Tibial nerve (tissue), 4 donors: ENCODE data around the gene SAP30BP. TPM values are rescaled to one million over a fixed set of nuclear protein-coding genes. Genes with fewer than 3 reads are reported as not detected.

Experiments
- DNase-seq, 2 donors: peaks; one replicate each; pipeline ENCODE4 v3.0.0-alpha.2; 2019; ENCODE audit warnings: low spot score in 2 of 2
- H3K27ac ChIP-seq, 4 donors: fragments of 200-600 bp; sonication (generic) in 3 of 4; one replicate each; pipeline ENCODE4 v1.5.1; 2017 to 2019; ENCODE audit warnings: mild to moderate bottlenecking in 1 of 4
- H3K27me3 ChIP-seq, 2 donors: fragments of 200-600 bp; sonication (generic) in 1 of 2; one replicate each; pipeline versions ENCODE4 v1.5.1 to v1.6.0; 2017 to 2019
- H3K36me3 ChIP-seq, 3 donors: fragments of 200-600 bp; sonication (generic); one replicate each; pipeline ENCODE4 v1.5.1; 2018 to 2019
- H3K4me1 ChIP-seq, 4 donors: fragments of 200-600 bp; sonication (generic) in 3 of 4; one replicate each; pipeline ENCODE4 v1.5.1; 2017 to 2019
- H3K4me3 ChIP-seq, 4 donors: fragments of 200-600 bp; sonication (generic) in 3 of 4; one replicate each; pipeline ENCODE4 v1.5.1; 2017 to 2019; ENCODE audit warnings: mild to moderate bottlenecking in 1 of 4, moderate library complexity in 1 of 4
- H3K9me3 ChIP-seq, 4 donors: fragments of 200-600 bp; sonication (generic) in 3 of 4; one replicate each; pipeline ENCODE4 v1.5.1; 2017 to 2019
- CTCF ChIP-seq, 5 experiments: fragments of 200-600 bp in 3 of 5; fragments of 450-650 bp in 2 of 5; sonication (generic) in 3 of 5; IDR thresholded peaks; one replicate each; pipeline ENCODE4 v1.5.1; 2016 to 2019; ENCODE audit warnings: antibody characterized with exemption in 5 of 5, mild to moderate bottlenecking in 3 of 5, moderate library complexity in 2 of 5
- EP300 ChIP-seq, 2 donors: sonication (generic); formaldehyde crosslinking; IDR thresholded peaks; one replicate each; pipeline ENCODE4 v1.6.1; 2017; ENCODE audit warnings: antibody characterized with exemption in 2 of 2, mild to moderate bottlenecking in 1 of 2
- POLR2A ChIP-seq, 2 donors: fragments of 450-650 bp; IDR thresholded peaks; one replicate each; pipeline ENCODE4 v1.6.1; 2017; ENCODE audit warnings: antibody characterized with exemption in 2 of 2, mild to moderate bottlenecking in 2 of 2, moderate library complexity in 2 of 2
- WGBS, 2 donors: methylation state at CpG; one replicate each; pipeline ENCODE4 v1.1.5; 2018; 5-methylcytosine and 5-hydroxymethylcytosine counted together
- total RNA-seq, 4 donors: library from RNA; depleted of rRNA; stranded (reverse); fragments of >200 nt; gene quantifications; one replicate each; pipeline ENCODE4 v1.1.0, GENCODE V29; 2016

SAP30BP gene
- total RNA-seq, result 100 to 1,000 TPM in 2 of 4 donors, 10 to 100 TPM in 2; 63.9 to 119 (median 95.3) TPM

- Histone ChIP-seq H3K9me3 (no peaks in the 10 kb centered on the region), H3K27me3 (no peaks in the 10 kb centered on the region), H3K4me3 (peak within 1 kb of the TSS; percentile 67 to 93 (median 76)), H3K4me1 (peaks cover 0 to 47% (median 17%) of the 10 kb centered on the region in 4 donors), H3K36me3 (peaks cover 0 to 56% (median 6%) of the 10 kb centered on the region in 3 donors), H3K27ac (peak within 1 kb of the TSS; percentile 67 to 93 (median 90))
- TF ChIP-seq POLR2A (IDR thresholded peaks at IDR 0.05) (peak; percentile 12 to 76), EP300 (IDR thresholded peaks at IDR 0.05) (peak; percentile 88 to 96), CTCF (IDR thresholded peaks at IDR 0.05) (peak in 2 of 5 experiments; percentile 18 to 51)
- WGBS, 2 donors, result 0% methylated on average over 54 to 55 of the region's 55 CpGs
- peak; percentile 97 to 99 for DNase-seq
Observed at GRCh38 chr17:75666959-75667790, at the start of gene SAP30BP, which contains the start of gene RECQL5. Gene SAP30BP, plus strand, starts transcription at chr17:75667338. Its CDS starts 35 bp downstream, at chr17:75667373. Gene RECQL5, minus strand, starts transcription at chr17:75667154. Its CDS starts 597 bp downstream, at chr17:75666557.

GRCh38 chr17:75617675-75618074, 49.5 kb upstream of the SAP30BP start:
- no peak overlapping the region for H3K4me3 ChIP-seq
- no peaks in the 10 kb centered on the region for H3K9me3 ChIP-seq
- peaks cover 3 to 100% (median 16%) of the 10 kb centered on the region in 3 donors for H3K36me3 ChIP-seq
- H3K4me1 ChIP-seq, result no peaks in the 10 kb centered on the region
- no peaks in the 10 kb centered on the region for H3K27me3 ChIP-seq
- no peak overlapping the region for H3K27ac ChIP-seq
- DNase-seq, result no peak
- WGBS, 2 donors, result 78 to 84% methylated on average over 11 of the region's 11 CpGs
- TF ChIP-seq EP300 (IDR thresholded peaks at IDR 0.05), result no peak
- TF ChIP-seq CTCF (IDR thresholded peaks at IDR 0.05), result no peak
- no peak for TF ChIP-seq POLR2A (IDR thresholded peaks at IDR 0.05)

- Histone ChIP-seq H3K27ac (no peak overlapping the region), H3K36me3 (peaks cover 3 to 100% (median 16%) of the 10 kb centered on the region in 3 donors), H3K4me1 (no peaks in the 10 kb centered on the region), H3K9me3 (no peaks in the 10 kb centered on the region), H3K4me3 (no peak overlapping the region), H3K27me3 (no peaks in the 10 kb centered on the region)
- no peak for DNase-seq
- TF ChIP-seq EP300 (IDR thresholded peaks at IDR 0.05), result no peak
- TF ChIP-seq POLR2A (IDR thresholded peaks at IDR 0.05), result no peak
- peak in 3 of 5 experiments; percentile 14 to 36 (median 22) for TF ChIP-seq CTCF (IDR thresholded peaks at IDR 0.05)
- 62 to 80% methylated on average over 14 to 32 of the region's 36 CpGs for WGBS, 2 donors
Observed at GRCh38 chr17:75619506-75620431, 47.4 kb upstream of the SAP30BP start.

- peaks cover 3 to 100% (median 25%) of the 10 kb centered on the region in 3 donors for H3K36me3 ChIP-seq
- no peaks in the 10 kb centered on the region for H3K4me1 ChIP-seq
- 92 to 96% methylated on average over 2 to 3 of the region's 4 CpGs for WGBS, 2 donors
- no peak for DNase-seq
- H3K9me3 ChIP-seq, result no peaks in the 10 kb centered on the region
- H3K27ac ChIP-seq, result no peak overlapping the region
- TF ChIP-seq EP300 (IDR thresholded peaks at IDR 0.05), result no peak
- no peak for TF ChIP-seq POLR2A (IDR thresholded peaks at IDR 0.05)
- no peak for TF ChIP-seq CTCF (IDR thresholded peaks at IDR 0.05)
- H3K27me3 ChIP-seq, result no peaks in the 10 kb centered on the region
- H3K4me3 ChIP-seq, result no peak overlapping the region
Observed at GRCh38 chr17:75621489-75621888, 45.6 kb upstream of the SAP30BP start.
